Measurements from ENCODE around the gene PEX3.

DNA sequence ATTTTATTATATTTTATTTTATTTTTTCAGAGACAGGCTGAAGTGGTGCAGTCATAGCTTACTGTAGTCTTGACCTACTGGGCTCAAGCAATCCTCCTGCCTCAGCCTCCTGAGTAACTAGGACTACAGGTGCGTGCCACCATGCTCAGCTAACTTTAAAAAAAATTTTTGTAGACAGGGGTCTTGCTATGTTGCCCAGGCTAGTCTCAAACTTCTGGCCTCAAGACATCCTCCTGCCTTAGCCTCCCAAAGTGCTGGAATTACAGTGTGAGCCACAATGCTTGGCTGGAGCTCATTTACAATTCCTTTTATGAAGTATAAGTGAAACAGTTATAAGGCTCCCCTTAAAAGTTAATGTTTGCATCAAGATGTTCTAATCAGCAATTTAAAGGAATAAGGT is 46.4 kb downstream of the PEX3 start:
- no peak for TF ChIP-seq EZH2 (IDR thresholded peaks at IDR 0.05; ENCODE audit: borderline replicate concordance)
- TF ChIP-seq, protein P1, sequence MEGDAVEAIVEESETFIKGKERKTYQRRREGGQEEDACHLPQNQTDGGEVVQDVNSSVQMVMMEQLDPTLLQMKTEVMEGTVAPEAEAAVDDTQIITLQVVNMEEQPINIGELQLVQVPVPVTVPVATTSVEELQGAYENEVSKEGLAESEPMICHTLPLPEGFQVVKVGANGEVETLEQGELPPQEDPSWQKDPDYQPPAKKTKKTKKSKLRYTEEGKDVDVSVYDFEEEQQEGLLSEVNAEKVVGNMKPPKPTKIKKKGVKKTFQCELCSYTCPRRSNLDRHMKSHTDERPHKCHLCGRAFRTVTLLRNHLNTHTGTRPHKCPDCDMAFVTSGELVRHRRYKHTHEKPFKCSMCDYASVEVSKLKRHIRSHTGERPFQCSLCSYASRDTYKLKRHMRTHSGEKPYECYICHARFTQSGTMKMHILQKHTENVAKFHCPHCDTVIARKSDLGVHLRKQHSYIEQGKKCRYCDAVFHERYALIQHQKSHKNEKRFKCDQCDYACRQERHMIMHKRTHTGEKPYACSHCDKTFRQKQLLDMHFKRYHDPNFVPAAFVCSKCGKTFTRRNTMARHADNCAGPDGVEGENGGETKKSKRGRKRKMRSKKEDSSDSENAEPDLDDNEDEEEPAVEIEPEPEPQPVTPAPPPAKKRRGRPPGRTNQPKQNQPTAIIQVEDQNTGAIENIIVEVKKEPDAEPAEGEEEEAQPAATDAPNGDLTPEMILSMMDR (IDR thresholded peaks at IDR 0.05; ENCODE audit: poor library complexity), result no peak
- TF ChIP-seq EZH2phosphoT487 (IDR thresholded peaks at IDR 0.05; ENCODE audit: low read depth, severe bottlenecking, unreplicated experiment), result no peak
